ENCODE measurements around the gene ARSB. TPM values are rescaled to one million over a fixed set of nuclear protein-coding genes. Genes with fewer than 3 reads are reported as not detected.

Gene ARSB
- total and polyA plus RNA-seq, 10 of the 15 experiments (the other 5 are each of a cell fraction or from before 2014, with no cell fraction given): 1.2 to 8.2 (median 6.1) TPM

- TF ChIP-seq, protein P1, sequence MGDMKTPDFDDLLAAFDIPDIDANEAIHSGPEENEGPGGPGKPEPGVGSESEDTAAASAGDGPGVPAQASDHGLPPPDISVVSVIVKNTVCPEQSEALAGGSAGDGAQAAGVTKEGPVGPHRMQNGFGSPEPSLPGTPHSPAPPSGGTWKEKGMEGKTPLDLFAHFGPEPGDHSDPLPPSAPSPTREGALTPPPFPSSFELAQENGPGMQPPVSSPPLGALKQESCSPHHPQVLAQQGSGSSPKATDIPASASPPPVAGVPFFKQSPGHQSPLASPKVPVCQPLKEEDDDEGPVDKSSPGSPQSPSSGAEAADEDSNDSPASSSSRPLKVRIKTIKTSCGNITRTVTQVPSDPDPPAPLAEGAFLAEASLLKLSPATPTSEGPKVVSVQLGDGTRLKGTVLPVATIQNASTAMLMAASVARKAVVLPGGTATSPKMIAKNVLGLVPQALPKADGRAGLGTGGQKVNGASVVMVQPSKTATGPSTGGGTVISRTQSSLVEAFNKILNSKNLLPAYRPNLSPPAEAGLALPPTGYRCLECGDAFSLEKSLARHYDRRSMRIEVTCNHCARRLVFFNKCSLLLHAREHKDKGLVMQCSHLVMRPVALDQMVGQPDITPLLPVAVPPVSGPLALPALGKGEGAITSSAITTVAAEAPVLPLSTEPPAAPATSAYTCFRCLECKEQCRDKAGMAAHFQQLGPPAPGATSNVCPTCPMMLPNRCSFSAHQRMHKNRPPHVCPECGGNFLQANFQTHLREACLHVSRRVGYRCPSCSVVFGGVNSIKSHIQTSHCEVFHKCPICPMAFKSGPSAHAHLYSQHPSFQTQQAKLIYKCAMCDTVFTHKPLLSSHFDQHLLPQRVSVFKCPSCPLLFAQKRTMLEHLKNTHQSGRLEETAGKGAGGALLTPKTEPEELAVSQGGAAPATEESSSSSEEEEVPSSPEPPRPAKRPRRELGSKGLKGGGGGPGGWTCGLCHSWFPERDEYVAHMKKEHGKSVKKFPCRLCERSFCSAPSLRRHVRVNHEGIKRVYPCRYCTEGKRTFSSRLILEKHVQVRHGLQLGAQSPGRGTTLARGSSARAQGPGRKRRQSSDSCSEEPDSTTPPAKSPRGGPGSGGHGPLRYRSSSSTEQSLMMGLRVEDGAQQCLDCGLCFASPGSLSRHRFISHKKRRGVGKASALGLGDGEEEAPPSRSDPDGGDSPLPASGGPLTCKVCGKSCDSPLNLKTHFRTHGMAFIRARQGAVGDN (IDR thresholded peaks at IDR 0.05): 0 out of 2 replicates have a peak, but pooled peaks have one; percentile 42
- TF ChIP-seq ATF7 (IDR thresholded peaks at IDR 0.05; ENCODE audit: low read depth) (no peak), MXI1 (IDR thresholded peaks at IDR 0.05; ENCODE audit: low read depth, low read length) (peak; percentile 66; the same call in 1 of the 2 replicates), NRF1 (conservative IDR thresholded peaks at IDR 0.05; ENCODE audit: low read depth, low read length) (peak; percentile 66), POLR2A (IDR thresholded peaks at IDR 0.05; ENCODE audit: low read depth, low read length) (peak; percentile 89), CEBPZ (IDR thresholded peaks at IDR 0.05; ENCODE audit: low read depth, low read length) (no peak), PAX8 (IDR thresholded peaks at IDR 0.05) (no peak), HCFC1 (IDR thresholded peaks at IDR 0.05; ENCODE audit: low read length) (0 out of 2 replicates have a peak, but pooled peaks have one; percentile 6), PML (IDR thresholded peaks at IDR 0.05; ENCODE audit: low read length) (0 out of 2 replicates have a peak, but pooled peaks have one; percentile 6), RFX5 (IDR thresholded peaks at IDR 0.05; ENCODE audit: low read depth, low read length) (no peak), SMARCA5 (IDR thresholded peaks at IDR 0.05) (no peak), JUNB (IDR thresholded peaks at IDR 0.05) (no peak), CBX5 (IDR thresholded peaks at IDR 0.05; ENCODE audit: low read depth) (0 out of 2 replicates have a peak, but pooled peaks have one; percentile 5), TAF1 (IDR thresholded peaks at IDR 0.05; ENCODE audit: borderline replicate concordance, low read depth, low read length) (0 out of 2 replicates have a peak, but pooled peaks have one; percentile 3), EP300 (IDR thresholded peaks at IDR 0.05; ENCODE audit: borderline replicate concordance in 1 of 2, control insufficient read depth in 1 of 2, low read depth in 2 of 2, low read length in 2 of 2) (0 out of 4 replicates have a peak, but pooled peaks of 1 of the 2 experiments have one; percentile 32), EGR1 (IDR thresholded peaks at IDR 0.05; ENCODE audit: borderline replicate concordance in 1 of 2, low read depth in 2 of 2, low read length in 2 of 2) (peak in 1 of 2 experiments; percentile 94; a peak in 2 of 3 replicates)
- TF ChIP-seq, protein P2, sequence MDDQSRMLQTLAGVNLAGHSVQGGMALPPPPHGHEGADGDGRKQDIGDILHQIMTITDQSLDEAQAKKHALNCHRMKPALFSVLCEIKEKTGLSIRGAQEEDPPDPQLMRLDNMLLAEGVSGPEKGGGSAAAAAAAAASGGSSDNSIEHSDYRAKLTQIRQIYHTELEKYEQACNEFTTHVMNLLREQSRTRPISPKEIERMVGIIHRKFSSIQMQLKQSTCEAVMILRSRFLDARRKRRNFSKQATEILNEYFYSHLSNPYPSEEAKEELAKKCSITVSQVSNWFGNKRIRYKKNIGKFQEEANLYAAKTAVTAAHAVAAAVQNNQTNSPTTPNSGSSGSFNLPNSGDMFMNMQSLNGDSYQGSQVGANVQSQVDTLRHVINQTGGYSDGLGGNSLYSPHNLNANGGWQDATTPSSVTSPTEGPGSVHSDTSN (IDR thresholded peaks at IDR 0.05; ENCODE audit: insufficient replicate concordance, low read depth, low read length): no peak
- TF ChIP-seq, protein P3, sequence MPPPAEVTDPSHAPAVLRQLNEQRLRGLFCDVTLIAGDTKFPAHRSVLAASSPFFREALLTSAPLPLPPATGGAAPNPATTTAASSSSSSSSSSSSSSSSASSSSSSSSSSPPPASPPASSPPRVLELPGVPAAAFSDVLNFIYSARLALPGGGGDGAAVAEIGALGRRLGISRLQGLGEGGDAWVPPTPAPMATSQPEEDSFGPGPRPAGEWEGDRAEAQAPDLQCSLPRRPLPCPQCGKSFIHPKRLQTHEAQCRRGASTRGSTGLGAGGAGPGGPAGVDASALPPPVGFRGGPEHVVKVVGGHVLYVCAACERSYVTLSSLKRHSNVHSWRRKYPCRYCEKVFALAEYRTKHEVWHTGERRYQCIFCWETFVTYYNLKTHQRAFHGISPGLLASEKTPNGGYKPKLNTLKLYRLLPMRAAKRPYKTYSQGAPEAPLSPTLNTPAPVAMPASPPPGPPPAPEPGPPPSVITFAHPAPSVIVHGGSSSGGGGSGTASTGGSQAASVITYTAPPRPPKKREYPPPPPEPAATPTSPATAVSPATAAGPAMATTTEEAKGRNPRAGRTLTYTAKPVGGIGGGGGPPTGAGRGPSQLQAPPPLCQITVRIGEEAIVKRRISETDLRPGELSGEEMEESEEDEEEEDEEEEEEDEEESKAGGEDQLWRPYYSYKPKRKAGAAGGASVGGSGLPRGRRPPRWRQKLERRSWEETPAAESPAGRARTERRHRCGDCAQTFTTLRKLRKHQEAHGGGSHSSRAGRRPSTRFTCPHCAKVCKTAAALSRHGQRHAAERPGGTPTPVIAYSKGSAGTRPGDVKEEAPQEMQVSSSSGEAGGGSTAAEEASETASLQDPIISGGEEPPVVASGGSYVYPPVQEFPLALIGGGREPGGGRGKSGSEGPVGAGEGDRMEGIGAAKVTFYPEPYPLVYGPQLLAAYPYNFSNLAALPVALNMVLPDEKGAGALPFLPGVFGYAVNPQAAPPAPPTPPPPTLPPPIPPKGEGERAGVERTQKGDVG (CRISPR knock-in tag; IDR thresholded peaks at IDR 0.05): no peak
Measured at GRCh38 chr5:78984439-78985115, 533 bp downstream of the ARSB start (continued).

All from GM12878 (cell line).